OCI-M2 (cell line): Measurements from ENCODE around the gene METTL26.

Experiments used
- DNase-seq: peaks from one replicate; lab custom pipeline; 2025; ENCODE audit not compliant: unreplicated experiment; lab: John Stamatoyannopoulos, UW

Gene METTL26

GRCh38 chr16:674968-675883 is 39.1 kb upstream of the METTL26 start, which contains the start of gene RHBDL1:
Gene RHBDL1 (plus strand): TSS chr16:675671. CDS start chr16:675791, 120 bp downstream.
- no peak for DNase-seq

- DNase-seq = no peak
Measured at GRCh38 chr16:674214-674881, 38.2 kb upstream of the METTL26 start.

DNA sequence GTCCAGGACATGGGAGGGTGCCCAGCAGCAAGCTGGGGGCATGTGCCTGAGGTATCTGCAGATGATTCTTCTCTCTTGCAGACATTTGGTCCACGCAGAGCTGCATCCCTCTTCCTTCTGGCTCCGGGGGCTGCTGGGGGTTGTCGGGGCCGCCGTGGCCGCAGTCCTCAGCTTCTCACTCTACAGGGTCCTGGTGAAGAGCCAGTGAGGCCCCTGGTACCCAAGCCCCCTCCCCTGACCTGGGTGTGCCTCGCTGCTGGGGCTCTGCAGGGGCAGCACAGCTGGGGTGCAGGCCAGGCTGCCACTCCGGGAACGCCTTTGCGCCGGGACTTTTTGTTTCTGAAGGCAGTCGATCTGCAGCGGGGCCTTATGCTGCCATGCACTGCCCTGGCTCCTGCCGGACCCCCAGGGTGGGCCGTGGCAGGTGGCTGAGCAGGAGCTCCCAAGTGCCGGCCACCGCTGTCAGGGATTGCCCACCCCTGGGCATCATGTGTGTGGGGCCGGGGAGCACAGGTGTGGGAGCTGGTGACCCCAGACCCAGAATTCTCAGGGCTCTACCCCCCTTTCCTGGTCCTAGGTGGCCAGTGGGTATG is 37.4 kb upstream of the METTL26 start:
- no peak for DNase-seq

DNA sequence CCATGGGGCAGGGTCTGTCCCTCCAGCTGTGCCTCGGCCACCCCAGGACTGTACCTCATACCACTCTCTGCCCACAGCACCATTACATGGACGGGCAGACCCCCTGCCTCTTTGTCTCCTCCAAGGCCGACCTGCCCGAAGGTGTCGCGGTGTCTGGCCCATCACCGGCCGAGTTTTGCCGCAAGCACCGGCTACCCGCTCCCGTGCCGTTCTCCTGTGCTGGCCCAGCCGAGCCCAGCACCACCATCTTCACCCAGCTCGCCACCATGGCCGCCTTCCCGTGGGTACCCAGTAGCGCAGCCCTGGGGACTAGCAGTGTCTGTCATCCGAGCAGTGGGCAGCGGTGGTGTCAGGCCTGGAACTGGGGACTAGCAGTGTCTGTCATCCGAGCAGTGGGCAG is 36.7 kb upstream of the METTL26 start:
- no peak for DNase-seq

DNA sequence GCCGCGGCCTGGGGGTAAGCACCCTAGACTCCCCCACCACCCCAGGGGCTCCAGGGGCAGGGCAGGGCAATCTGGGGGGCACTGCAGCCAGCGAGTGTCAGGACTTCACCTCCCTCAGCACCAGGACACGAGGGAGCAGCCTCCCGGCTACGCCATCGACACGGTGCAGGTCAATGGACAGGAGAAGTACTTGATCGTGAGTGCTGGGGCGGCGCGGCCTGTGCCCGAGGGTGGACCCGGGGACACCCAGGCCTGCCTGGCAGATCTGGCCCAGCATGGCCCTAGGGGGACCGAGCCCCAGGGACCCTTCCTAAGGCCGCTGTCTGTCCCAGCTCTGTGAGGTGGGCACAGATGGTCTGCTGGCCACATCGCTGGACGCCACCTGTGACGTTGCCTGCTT is 36.3 kb upstream of the METTL26 start:
- DNase-seq = no peak

DNA sequence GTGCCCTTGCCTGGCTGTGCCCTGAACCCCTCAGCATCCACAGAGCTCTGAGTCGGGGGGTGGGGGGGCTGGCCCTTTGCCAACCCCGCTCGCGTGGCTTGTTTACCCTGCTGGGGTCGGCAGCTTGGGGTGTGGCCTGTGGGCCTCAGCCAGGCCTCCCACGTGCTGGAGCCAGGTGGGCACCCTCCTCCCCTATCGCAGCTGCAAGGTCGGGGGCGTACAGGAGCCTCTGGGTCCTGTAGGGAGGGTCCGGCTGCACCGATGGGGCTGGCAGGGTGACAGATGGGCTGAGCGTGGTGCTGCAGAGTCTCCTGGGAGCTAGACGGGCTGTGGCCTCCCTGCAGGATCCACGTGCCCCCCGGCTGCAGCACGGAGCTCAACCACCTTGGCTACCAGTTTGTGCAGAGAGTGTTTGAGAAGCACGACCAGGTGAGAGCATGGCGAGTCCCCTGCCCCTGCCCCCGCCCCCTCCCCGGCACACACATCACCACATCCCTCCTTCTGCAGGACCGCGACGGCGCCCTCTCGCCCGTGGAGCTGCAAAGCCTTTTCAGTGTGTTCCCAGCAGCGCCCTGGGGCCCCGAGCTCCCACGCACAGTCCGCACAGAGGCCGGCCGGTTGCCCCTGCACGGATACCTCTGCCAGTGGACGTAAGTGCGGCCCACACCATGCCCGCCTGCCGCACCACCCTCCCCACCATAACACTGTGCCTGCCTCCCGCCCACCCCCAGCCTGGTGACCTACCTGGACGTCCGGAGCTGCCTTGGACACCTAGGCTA is 35.4 kb upstream of the METTL26 start:
- no peak for DNase-seq

DNA sequence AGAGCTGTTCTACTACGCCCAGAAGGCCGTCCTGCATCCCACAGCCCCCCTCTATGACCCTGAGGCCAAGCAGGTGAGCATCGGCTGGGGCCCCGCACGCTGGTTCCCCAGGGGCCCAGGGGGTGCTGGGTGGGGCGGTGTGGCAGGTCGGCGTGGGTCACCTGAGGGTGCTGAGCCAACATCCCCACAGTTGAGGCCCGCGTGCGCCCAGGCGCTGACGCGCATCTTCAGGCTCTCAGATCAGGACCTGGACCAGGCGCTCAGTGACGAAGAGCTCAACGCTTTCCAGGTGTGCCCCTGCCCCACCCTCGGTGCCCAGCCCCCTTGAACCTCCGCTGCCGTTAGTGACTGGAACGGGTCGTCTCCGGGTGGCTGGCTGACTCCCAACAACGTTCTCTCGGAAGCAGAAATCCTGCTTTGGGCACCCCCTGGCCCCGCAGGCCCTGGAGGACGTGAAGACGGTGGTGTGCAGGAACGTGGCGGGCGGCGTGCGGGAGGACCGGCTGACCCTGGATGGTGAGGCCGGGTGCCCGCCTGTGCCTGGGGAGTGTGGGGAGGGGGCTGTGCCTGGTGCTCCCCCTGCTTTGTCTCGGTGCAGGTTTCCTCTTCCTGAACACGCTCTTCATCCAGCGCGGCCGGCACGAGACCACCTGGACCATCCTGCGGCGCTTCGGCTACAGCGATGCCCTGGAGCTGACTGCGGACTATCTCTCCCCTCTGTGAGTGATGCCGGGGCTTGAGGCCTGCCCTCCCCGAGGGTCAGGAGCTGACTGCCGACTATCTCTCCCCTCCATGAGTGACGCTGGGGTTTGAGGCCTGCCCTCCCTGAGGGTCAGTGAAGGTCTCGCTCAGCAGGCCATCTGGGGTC is 34.6 kb upstream of the METTL26 start:
- no peak for DNase-seq

GRCh38 chr16:669666-670065 is 33.6 kb upstream of the METTL26 start:
- no peak for DNase-seq

DNA sequence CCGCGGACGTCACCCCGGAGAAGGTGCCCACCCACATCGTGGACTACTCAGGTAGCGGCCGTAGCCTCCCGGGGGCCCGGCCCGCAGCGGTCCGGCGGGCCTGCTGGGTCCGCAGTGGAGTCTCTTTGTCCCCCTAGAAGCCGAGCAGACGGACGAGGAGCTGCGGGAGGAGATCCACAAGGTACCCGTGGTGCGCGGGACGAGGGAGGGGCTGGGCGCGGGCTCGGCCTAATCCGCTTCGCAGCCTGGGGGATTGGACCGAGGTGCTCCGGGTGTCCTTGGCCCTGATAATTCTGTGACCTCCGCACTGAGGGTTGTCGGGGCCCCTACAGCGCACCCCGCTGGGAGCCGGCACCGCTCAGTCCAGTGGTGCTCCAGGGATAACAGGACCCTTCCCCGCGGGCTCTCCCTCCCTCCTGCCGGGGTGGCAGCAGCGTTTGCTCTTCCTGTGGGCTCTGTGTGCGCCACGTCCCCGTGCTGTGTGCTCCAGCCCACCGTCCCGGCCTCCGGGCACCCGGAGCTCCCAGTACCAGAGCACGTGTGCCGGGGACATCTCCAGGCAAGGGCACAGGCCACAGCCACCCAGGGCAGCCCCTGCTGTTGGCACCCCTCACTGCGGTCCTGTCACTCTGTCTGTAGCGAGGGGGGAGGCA is 32.5 kb upstream of the METTL26 start:
- no peak for DNase-seq

GRCh38 chr16:667780-668518 is 31.8 kb upstream of the METTL26 start, which contains the start of gene RHOT2:
Gene RHOT2 (plus strand): TSS chr16:668132. CDS start chr16:668200, 68 bp downstream.
- peak; percentile 27 for DNase-seq

DNA sequence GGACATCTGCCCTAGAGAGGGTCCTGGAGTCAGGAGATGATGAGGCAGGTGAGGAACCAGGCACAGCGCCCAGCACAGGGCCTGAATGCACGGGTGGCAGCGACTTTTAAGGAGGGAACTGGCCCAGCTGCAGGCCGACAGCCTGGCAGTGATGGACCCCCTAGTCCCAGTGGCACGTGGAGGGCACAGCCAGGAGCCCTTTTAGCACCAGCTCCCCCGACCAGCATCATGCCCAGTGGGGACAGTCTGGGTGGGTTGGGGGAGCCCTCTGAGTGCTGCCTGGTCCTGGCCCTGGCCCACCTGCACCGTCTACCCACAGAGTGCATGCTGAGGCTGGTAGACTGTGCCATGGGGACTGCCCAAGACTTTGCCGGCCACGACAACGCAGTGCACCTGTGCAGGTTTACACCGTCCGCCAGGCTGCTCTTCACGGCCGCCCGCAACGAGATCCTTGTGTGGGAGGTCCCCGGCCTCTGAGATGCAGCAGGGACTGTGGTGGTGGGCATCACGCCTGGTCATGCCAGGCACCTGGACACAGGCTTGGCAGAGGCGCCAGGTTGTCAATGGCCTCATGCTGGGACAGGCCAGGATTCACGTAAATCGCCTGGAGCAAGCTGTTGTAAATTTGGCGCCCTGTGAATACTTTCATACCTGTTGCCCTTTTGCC is 31.1 kb upstream of the METTL26 start:
- DNase-seq = no peak

GRCh38 chr16:666572-666971 is 30.5 kb upstream of the METTL26 start:
- DNase-seq = no peak

DNA sequence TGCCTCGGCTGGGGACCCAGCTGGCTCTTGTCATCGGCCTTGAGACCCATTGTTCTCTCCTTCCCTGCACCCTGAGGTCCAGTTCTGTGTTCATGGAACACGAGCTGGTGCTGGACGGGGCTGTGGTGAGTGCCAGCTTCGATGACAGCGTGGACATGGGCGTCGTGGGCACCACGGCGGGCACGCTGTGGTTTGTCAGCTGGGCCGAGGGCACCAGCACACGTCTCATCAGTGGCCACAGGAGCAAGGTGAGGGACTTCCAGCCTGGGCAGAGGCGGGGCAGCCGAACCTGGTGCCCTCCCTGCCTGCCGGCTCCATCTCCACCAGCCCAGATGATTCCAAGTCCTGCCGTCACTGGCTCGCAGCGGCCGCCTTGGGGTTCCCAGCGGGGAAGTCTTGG is 26.5 kb upstream of the METTL26 start:
- no peak for DNase-seq

GRCh38 chr16:662095-662494 is 26.0 kb upstream of the METTL26 start:
- no peak for DNase-seq

DNA sequence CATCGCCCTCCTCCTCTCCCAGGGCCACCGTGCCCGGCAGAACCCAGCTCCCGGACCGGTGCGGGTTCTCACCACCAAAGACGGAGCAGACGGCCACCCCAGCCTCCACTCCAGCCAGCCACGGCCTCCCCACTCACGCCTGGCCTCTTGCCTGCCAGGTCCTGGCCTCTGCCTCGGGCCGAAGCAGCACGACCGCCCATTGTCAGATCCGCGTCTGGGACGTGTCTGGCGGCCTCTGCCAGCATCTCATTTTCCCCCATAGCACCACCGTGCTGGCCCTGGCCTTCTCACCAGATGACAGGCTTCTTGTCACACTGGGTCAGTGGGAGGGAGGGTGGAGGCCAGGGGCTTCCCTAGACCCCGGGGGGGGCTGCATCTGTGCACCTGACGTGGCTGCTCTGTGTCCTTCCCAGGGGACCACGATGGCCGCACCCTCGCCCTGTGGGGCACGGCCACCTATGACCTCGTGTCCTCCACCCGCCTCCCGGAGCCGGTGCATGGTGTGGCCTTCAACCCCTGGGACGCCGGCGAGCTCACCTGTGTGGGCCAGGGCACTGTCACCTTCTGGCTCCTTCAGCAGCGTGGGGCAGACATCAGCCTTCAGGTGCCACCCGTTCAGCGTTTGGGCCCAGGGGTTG is 25.2 kb upstream of the METTL26 start:
- no peak for DNase-seq

- no peak for DNase-seq
Measured at GRCh38 chr16:660459-661183, 24.5 kb upstream of the METTL26 start.

GRCh38 chr16:660132-660458 is 24.0 kb upstream of the METTL26 start:
- no peak for DNase-seq
